Measurements from ENCODE around the gene PHLDA2. TPM values are rescaled to one million over a fixed set of nuclear protein-coding genes. Genes with fewer than 3 reads are reported as not detected.

Gene PHLDA2
- total and polyA plus RNA-seq, 4 donors: 0.60 to 49.2 (median 23.0) TPM

DNA sequence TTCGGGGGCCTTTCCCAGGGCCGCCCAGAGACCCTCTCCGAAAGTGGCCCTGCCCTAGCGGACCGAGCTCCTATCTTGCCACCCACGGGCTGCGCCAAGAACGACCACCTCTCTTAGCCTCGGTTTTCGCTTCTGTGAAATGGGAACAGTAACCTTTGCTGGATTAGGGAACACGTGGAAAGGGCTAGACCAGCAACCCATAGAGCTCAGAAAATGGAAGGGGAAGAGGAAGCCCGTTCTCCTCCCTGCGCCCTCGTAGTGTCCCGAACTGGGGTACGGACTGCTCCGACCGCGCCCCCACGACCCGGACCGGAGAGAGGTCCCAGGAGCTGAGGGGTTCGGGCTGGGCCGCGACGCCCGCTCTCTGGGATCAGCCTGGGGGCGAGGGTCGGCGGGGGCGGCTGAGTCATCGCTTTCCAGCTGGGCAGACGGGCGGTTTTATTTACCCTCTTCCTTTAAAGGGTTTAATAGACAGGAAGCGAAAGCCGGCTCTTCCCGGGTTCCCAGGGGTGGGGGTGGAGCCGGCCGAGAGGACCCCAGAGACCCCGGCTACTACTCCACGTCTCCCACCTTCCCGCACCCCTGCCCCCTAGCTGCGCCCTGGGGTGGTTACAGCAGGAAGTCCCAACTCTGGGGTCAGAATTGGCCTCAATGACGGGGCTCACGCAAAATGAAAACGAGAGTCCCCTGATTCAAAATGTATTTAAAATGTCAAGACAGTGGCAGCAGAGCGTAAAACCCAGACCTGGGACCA is 907 bp upstream of the PHLDA2 start:
- peak; percentile 4 for TF ChIP-seq CTCF (IDR thresholded peaks at IDR 0.05; ENCODE audit: control extremely low read depth, extremely low read depth)
- WGBS, 2 donors: 5% methylated on average over 44 to 47 of the region's 47 CpGs
- Histone ChIP-seq H3K36me3 (ENCODE audit: control insufficient read depth in 4 of 4, insufficient read depth in 4 of 4, low read length in 4 of 4) (no peaks in the 10 kb centered on the region), H3K9me3 (ENCODE audit: control insufficient read depth in 4 of 4, insufficient read depth in 3 of 4, low read length in 3 of 4) (no peaks in the 10 kb centered on the region), H3K27ac (ENCODE audit: low read depth in 1 of 2, low read length in 1 of 2) (peak overlapping the region in 1 of 2 donors; percentile 89), H3K4me1 (ENCODE audit: control insufficient read depth in 5 of 5, insufficient read depth in 5 of 5, low read length in 5 of 5) (peaks cover 0 to 14% (median 0%) of the 10 kb centered on the region in 5 donors), H3K9ac (ENCODE audit: insufficient read depth in 1 of 2, low read length in 2 of 2) (no peak overlapping the region), H3K4me3 (peak overlapping the region; percentile 14), H3K27me3 (ENCODE audit: control insufficient read depth in 3 of 3, insufficient read depth in 3 of 3, low read length in 2 of 3) (peaks cover 0 to 29% (median 19%) of the 10 kb centered on the region in 3 donors)
- DNase-seq: no peak
- peak; percentile 6 for ATAC-seq (ENCODE audit: insufficient read depth, low FRiP score)

DNA sequence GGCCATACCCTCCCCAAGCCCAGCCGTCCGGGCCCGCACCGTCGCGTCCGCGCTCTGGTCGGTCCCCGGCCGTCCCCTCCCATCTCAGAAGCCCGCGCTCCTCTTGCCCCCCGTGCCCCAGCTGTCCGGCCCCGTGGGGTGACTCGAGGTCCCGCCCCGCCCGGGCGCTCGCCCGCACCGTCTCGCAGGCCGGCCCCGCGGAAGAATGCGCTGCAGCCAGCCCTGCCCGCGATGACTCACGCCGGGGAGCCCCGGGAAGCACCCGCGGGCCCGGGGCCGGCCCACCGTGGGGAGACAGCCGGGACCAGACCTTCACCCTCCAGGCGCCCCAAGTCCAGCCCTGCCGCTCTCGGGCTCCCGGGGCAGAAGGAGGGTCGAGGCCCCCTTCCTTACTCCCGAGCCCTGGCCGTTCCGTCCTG is 320 bp upstream of the PHLDA2 start:
- Histone ChIP-seq H3K9ac (ENCODE audit: insufficient read depth in 1 of 2, low read length in 2 of 2) (no peak overlapping the region), H3K4me3 (peak overlapping the region; percentile 10), H3K4me1 (ENCODE audit: control insufficient read depth in 5 of 5, insufficient read depth in 5 of 5, low read length in 5 of 5) (peaks cover 0 to 14% (median 0%) of the 10 kb centered on the region in 5 donors), H3K36me3 (ENCODE audit: control insufficient read depth in 4 of 4, insufficient read depth in 4 of 4, low read length in 4 of 4) (no peaks in the 10 kb centered on the region), H3K9me3 (ENCODE audit: control insufficient read depth in 4 of 4, insufficient read depth in 3 of 4, low read length in 3 of 4) (no peaks in the 10 kb centered on the region), H3K27me3 (ENCODE audit: control insufficient read depth in 3 of 3, insufficient read depth in 3 of 3, low read length in 2 of 3) (peaks cover 0 to 29% (median 19%) of the 10 kb centered on the region in 3 donors), H3K27ac (ENCODE audit: low read depth in 1 of 2, low read length in 1 of 2) (peak overlapping the region in 1 of 2 donors; percentile 89)
- WGBS, 2 donors: 1% methylated on average over 41 to 48 of the region's 48 CpGs
- DNase-seq (no peak), ATAC-seq (ENCODE audit: insufficient read depth, low FRiP score) (peak; percentile 54)
- no peak for TF ChIP-seq CTCF (IDR thresholded peaks at IDR 0.05; ENCODE audit: control extremely low read depth, extremely low read depth)

DNA sequence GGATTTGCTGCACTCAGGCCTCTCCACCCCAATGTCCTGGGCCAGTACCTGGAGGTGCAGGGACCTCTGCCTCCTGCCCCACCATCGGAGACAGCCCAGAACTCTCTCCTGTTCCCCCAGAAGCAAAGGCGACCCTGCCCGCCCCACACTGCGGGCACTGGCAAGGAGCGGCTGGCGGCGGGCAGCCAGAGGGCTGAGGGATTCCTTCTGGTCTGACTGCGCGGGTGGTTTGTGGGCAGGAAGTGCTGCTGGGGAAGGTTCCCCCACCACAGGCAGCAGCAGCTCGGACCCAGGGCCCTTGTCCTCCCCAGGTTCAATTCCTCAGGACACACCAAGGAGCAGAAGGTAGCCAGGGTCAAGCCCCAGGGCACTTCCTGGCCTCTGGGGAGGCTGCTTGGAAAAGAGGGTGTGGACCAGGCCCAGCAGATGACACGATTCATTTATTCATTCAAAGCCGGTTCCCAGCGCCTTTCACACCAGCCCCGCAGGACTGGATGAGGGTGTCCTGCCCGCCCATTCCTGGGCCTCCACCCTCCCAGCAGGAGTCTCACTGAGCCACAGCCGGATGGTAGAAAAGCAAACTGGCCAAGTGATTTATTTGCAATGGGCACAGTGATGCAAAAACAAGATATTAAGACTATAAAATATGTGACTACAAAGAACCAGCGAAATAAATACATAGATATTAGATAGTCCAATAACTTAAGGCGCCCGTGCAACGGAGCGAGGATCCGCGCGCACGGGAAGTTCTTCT is 1.2 kb downstream of the PHLDA2 start:
- no peak for ATAC-seq (ENCODE audit: insufficient read depth, low FRiP score)
- H3K4me1 ChIP-seq (ENCODE audit: control insufficient read depth in 5 of 5, insufficient read depth in 5 of 5, low read length in 5 of 5): peaks cover 0 to 14% (median 0%) of the 10 kb centered on the region in 5 donors
- H3K9ac ChIP-seq (ENCODE audit: insufficient read depth in 1 of 2, low read length in 2 of 2): no peak overlapping the region

More for the DNA sequence above, 1.2 kb downstream of the PHLDA2 start:
- WGBS, 2 donors: 16 to 38% methylated on average over 25 of the region's 25 CpGs
- no peaks in the 10 kb centered on the region for H3K36me3 ChIP-seq (ENCODE audit: control insufficient read depth in 4 of 4, insufficient read depth in 4 of 4, low read length in 4 of 4)
- H3K27ac ChIP-seq (ENCODE audit: low read depth in 1 of 2, low read length in 1 of 2): no peak overlapping the region
- H3K4me3 ChIP-seq: peak overlapping the region; percentile 60
- TF ChIP-seq CTCF (IDR thresholded peaks at IDR 0.05; ENCODE audit: control extremely low read depth, extremely low read depth): no peak
- DNase-seq: no peak
- H3K27me3 ChIP-seq (ENCODE audit: control insufficient read depth in 3 of 3, insufficient read depth in 3 of 3, low read length in 2 of 3): peaks cover 0 to 29% (median 19%) of the 10 kb centered on the region in 3 donors
- no peaks in the 10 kb centered on the region for H3K9me3 ChIP-seq (ENCODE audit: control insufficient read depth in 4 of 4, insufficient read depth in 3 of 4, low read length in 3 of 4)

Data from lung (tissue), 12 donors.